ENCODE measurements around the gene ITPA.
"Not testable (repeated sequence)": the region's sequence is repeated elsewhere in the genome, so short reads cannot be mapped to it uniquely, and the experiment has no call there.

Gene ITPA

GRCh38 chr20:3173610-3174441, 35.5 kb upstream of the ITPA start:
- DNase-seq (ENCODE audit: low read depth in 2 of 2), result peak; percentile 70 to 86

GRCh38 chr20:3174442-3175261, 34.6 kb upstream of the ITPA start:
- no peak for DNase-seq (ENCODE audit: low read depth in 2 of 2)

- DNase-seq (ENCODE audit: low read depth in 2 of 2), result no peak
Measured at GRCh38 chr20:3175270-3175669, 34.0 kb upstream of the ITPA start.

GRCh38 chr20:3177746-3178485, 31.4 kb upstream of the ITPA start:
- DNase-seq (ENCODE audit: low read depth in 2 of 2), result no peak

- DNase-seq (ENCODE audit: low read depth in 2 of 2), result no peak
Measured at GRCh38 chr20:3180319-3180718, 29.0 kb upstream of the ITPA start.

GRCh38 chr20:3181270-3181669, 28.0 kb upstream of the ITPA start:
- DNase-seq (ENCODE audit: low read depth in 2 of 2), result no peak

- DNase-seq (ENCODE audit: low read depth in 2 of 2), result not testable (repeated sequence)
Measured at GRCh38 chr20:3182429-3182828, 26.9 kb upstream of the ITPA start.

- no peak for DNase-seq (ENCODE audit: low read depth in 2 of 2)
Measured at GRCh38 chr20:3183896-3184612, 25.2 kb upstream of the ITPA start.

GRCh38 chr20:3187861-3188260, 21.4 kb upstream of the ITPA start:
- DNase-seq (ENCODE audit: low read depth in 2 of 2), result not testable (repeated sequence)

- no peak for DNase-seq (ENCODE audit: low read depth in 2 of 2)
Measured at GRCh38 chr20:3188823-3189413, 20.4 kb upstream of the ITPA start.

GRCh38 chr20:3189561-3190131, 19.7 kb upstream of the ITPA start:
- no peak for DNase-seq (ENCODE audit: low read depth in 2 of 2)

GRCh38 chr20:3190681-3191111, 18.6 kb upstream of the ITPA start:
- DNase-seq (ENCODE audit: low read depth in 2 of 2), result no peak

GRCh38 chr20:3192226-3193015, 16.9 kb upstream of the ITPA start:
- no peak for DNase-seq (ENCODE audit: low read depth in 2 of 2)

- no peak for DNase-seq (ENCODE audit: low read depth in 2 of 2)
Measured at GRCh38 chr20:3193806-3194616, 15.3 kb upstream of the ITPA start.

GRCh38 chr20:3194617-3195280, 14.5 kb upstream of the ITPA start:
- no peak for DNase-seq (ENCODE audit: low read depth in 2 of 2)

GRCh38 chr20:3195590-3196237, 13.6 kb upstream of the ITPA start:
- DNase-seq (ENCODE audit: low read depth in 2 of 2), result no peak

- DNase-seq (ENCODE audit: low read depth in 2 of 2), result no peak
Measured at GRCh38 chr20:3199206-3199605, 10.1 kb upstream of the ITPA start.
